B cell (primary cell): ENCODE data around the gene FSD1. TPM values are rescaled to one million over a fixed set of nuclear protein-coding genes. Genes with fewer than 3 reads are reported as not detected.
"Not testable (repeated sequence)": the region's sequence is repeated elsewhere in the genome, so short reads cannot be mapped to it uniquely, and the experiment has no call there.

ENCODE experiments used
- ATAC-seq: fragments of 200-7000 bp; cut with Tn5 transposase; one replicate; pipeline ENCODE4 v1.10.0; 2021; ENCODE audit warnings: low read depth, mild to moderate bottlenecking, moderate number of reproducible peaks, moderate library complexity
- CTCF ChIA-PET: fragments of 350-600 bp; sonication (Branson Sonifier 250); formaldehyde crosslinking; loops from one replicate; lab custom pipeline; 2021; ENCODE audit warnings: antibody characterized with exemption, inconsistent platforms; lab: Charles Lee
- POLR2A ChIA-PET: fragments of 350-600 bp; sonication (Branson Sonifier 250); formaldehyde crosslinking; loops from one replicate; lab custom pipeline; 2021; ENCODE audit warnings: antibody characterized with exemption; lab: Charles Lee
- DNase-seq: peaks from one replicate; pipeline ENCODE4 v3.0.0; 2013
- H2AFZ ChIP-seq: 2 replicates; pipeline ENCODE4 v1.6.1; 2012; ENCODE audit warnings: mild to moderate bottlenecking, low read depth, low read length; ENCODE audit not compliant: insufficient read depth, poor library complexity, severe bottlenecking
- H3K27ac ChIP-seq, 2 donors: 1 replicate in 1 of 2; 2 replicates in 1 of 2; pipeline ENCODE4 v1.5.1; 2012 to 2013; ENCODE audit warnings: low read length in 2 of 2, mild to moderate bottlenecking in 2 of 2, moderate library complexity in 1 of 2
- H3K27me3 ChIP-seq, 4 experiments: fragments of 200-600 bp in 1 of 4; sonication (generic) in 1 of 4; replicated peaks in 1 of 4; 1 replicate in 2 of 4; 2 replicates in 2 of 4; pipeline versions ENCODE4 v1.6.1 to v1.7.0; 2013 to 2016; ENCODE audit warnings: low read length in 3 of 4, mild to moderate bottlenecking in 2 of 4, mixed read lengths in 1 of 4, moderate library complexity in 1 of 4; ENCODE audit not compliant: insufficient read depth in 4 of 4, control insufficient read depth in 3 of 4; ENCODE audit errors: control extremely low read depth in 1 of 4
- H3K36me3 ChIP-seq, 2 experiments: replicated peaks in 1 of 2; 1 replicate in 1 of 2; 2 replicates in 1 of 2; pipeline versions ENCODE4 v1.6.1 to v1.7.1; 2013; ENCODE audit warnings: low read length in 1 of 2; ENCODE audit not compliant: insufficient read depth in 2 of 2, control insufficient read depth in 1 of 2; ENCODE audit errors: control extremely low read depth in 1 of 2, extremely low read depth in 1 of 2
- H3K4me1 ChIP-seq, 2 donors: fragments of 200-600 bp in 1 of 2; sonication (generic) in 1 of 2; 1 replicate in 1 of 2; 2 replicates in 1 of 2; pipeline versions ENCODE4 v1.5.1 to v1.6.1; 2013 to 2017; ENCODE audit warnings: low read length in 2 of 2; ENCODE audit not compliant: control insufficient read depth in 2 of 2, insufficient read depth in 2 of 2
- H3K4me2 ChIP-seq: replicated peaks from 2 replicates; pipeline ENCODE3; 2012; ENCODE audit warnings: mild to moderate bottlenecking, low read depth, low read length; ENCODE audit not compliant: poor library complexity, severe bottlenecking
- H3K4me3 ChIP-seq, 5 experiments: fragments of 200-600 bp in 1 of 5; sonication (generic) in 1 of 5; 1 replicate in 3 of 5; 2 replicates in 2 of 5; pipeline versions ENCODE4 v1.5.1 to v1.7.0; 2011 to 2016; ENCODE audit warnings: low read length in 4 of 5, mild to moderate bottlenecking in 4 of 5, low read depth in 2 of 5, control low read depth in 1 of 5, moderate library complexity in 1 of 5; ENCODE audit not compliant: insufficient read depth in 1 of 5; ENCODE audit errors: control extremely low read depth in 1 of 5, extremely low read depth in 1 of 5
- H3K79me2 ChIP-seq: fragments of 200-600 bp; sonication (generic); one replicate; pipeline ENCODE4 v1.6.0; 2016; ENCODE audit warnings: low read length; ENCODE audit not compliant: control insufficient read depth, insufficient read depth
- H3K9ac ChIP-seq: fragments of 200-600 bp; sonication (generic); 2 replicates; pipeline ENCODE4 v1.6.1; 2017; ENCODE audit warnings: mild to moderate bottlenecking, low read length, moderate library complexity
- H3K9me3 ChIP-seq, 3 donors: one replicate each; pipeline versions ENCODE4 v1.6.1 to v1.7.1; 2013; ENCODE audit warnings: low read length in 2 of 3; ENCODE audit not compliant: control insufficient read depth in 2 of 3, insufficient read depth in 1 of 3; ENCODE audit errors: control extremely low read depth in 1 of 3
- H4K20me1 ChIP-seq: 2 replicates; pipeline ENCODE4 v1.6.0; 2012; ENCODE audit warnings: mild to moderate bottlenecking, low read length; ENCODE audit not compliant: insufficient read depth, control insufficient read depth, poor library complexity, severe bottlenecking
- H3K27ac Mint-ChIP-seq: one replicate; pipeline ENCODE4 v1.8.0; 2021; ENCODE audit warnings: mixed read lengths
- H3K27me3 Mint-ChIP-seq: one replicate; pipeline ENCODE4 v1.8.0; 2021; ENCODE audit warnings: mixed read lengths
- H3K4me1 Mint-ChIP-seq: one replicate; pipeline ENCODE4 v1.8.0; 2021; ENCODE audit warnings: mixed read lengths
- H3K4me3 Mint-ChIP-seq: one replicate; pipeline ENCODE4 v1.8.0; 2021; ENCODE audit warnings: mixed read lengths
- H3K9me3 Mint-ChIP-seq: one replicate; pipeline ENCODE4 v1.8.0; 2022; ENCODE audit warnings: mixed read lengths; ENCODE audit not compliant: insufficient read depth
- CTCF ChIP-seq: fragments of 200-600 bp; IDR thresholded peaks from one replicate; pipeline ENCODE4 v1.8.0; 2022; ENCODE audit warnings: antibody characterized with exemption, mild to moderate bottlenecking
- EZH2 ChIP-seq: IDR thresholded peaks from 2 replicates; pipeline ENCODE4 v1.6.1; 2012; ENCODE audit warnings: borderline replicate concordance, low read depth, mild to moderate bottlenecking, moderate library complexity, low read length; ENCODE audit not compliant: insufficient read depth, poor library complexity, severe bottlenecking
- WGBS: methylation state at CpG from one replicate; pipeline ENCODE4 v1.1.5; 2013; ENCODE audit warnings: missing lambda C conversion rate; ENCODE audit not compliant: insufficient coverage; 5-methylcytosine and 5-hydroxymethylcytosine counted together
- intact Hi-C: fragments of 100-400 bp; cut with micrococcal nuclease; formaldehyde crosslinking; loops from one replicate; pipeline ENCODE4 v1.10.0; 2022
- polyA plus RNA-seq: library from polyadenylated mRNA; depleted of rRNA; stranded (reverse); fragments of >200 nt; gene quantifications from 2 replicates; pipeline ENCODE4 v1.2.3, GENCODE V29; 2012
- total RNA-seq, 2 donors: library from RNA; stranded (reverse); fragments of 120-200 nt in 1 of 2; gene quantifications; 1 replicate in 1 of 2; 2 replicates in 1 of 2; pipeline versions ENCODE4 v1.2.3 to v1.2.4, GENCODE V29; 2013 to 2022

The FSD1 gene
- total and polyA plus RNA-seq, 2 donors (not counting 1 experiment from before 2014, with no cell fraction given): 2.7 to 2.8 TPM

- Histone ChIP-seq H3K79me2 (no peaks in the 10 kb centered on the region), H3K9ac (no peak overlapping the region), H3K27me3 (no peaks in the 10 kb centered on the region), H3K27ac (no peak overlapping the region), H3K4me1 (peaks cover 0 to 11% of the 10 kb centered on the region in 2 donors), H3K36me3 (peaks cover 0 to 46% of the 10 kb centered on the region in 2 experiments), H2AFZ (no peak overlapping the region), H3K4me2 (no peak overlapping the region), H3K9me3 (peaks cover 0 to 6% (median 0%) of the 10 kb centered on the region in 3 donors), H3K4me3 (no peak overlapping the region), H4K20me1 (peaks cover 9% of the 10 kb centered on the region)
- Mint-ChIP-seq H3K4me1 (peaks cover 12% of the 10 kb centered on the region), H3K27me3 (no peaks in the 10 kb centered on the region), H3K9me3 (no peaks in the 10 kb centered on the region), H3K27ac (no peak overlapping the region), H3K4me3 (no peak overlapping the region)
- ATAC-seq: no peak
- ChIA-PET CTCF (interaction anchor here (0.9 to 8.1 kb wide), 4 partner anchors 8 to 256 kb away, joined by 3 to 89 read pairs (median 20); no protein-coding TSS in a partner anchor), POLR2A (no interaction called here)
- no peak for TF ChIP-seq CTCF
- TF ChIP-seq EZH2: no peak
- WGBS: 89% methylated on average over 9 of the region's 13 CpGs
- no peak for DNase-seq
- intact Hi-C loops: no loop called here
These were observed 35.5 kb upstream of the FSD1 start for GRCh38 chr19:4268816-4269430.

DNA sequence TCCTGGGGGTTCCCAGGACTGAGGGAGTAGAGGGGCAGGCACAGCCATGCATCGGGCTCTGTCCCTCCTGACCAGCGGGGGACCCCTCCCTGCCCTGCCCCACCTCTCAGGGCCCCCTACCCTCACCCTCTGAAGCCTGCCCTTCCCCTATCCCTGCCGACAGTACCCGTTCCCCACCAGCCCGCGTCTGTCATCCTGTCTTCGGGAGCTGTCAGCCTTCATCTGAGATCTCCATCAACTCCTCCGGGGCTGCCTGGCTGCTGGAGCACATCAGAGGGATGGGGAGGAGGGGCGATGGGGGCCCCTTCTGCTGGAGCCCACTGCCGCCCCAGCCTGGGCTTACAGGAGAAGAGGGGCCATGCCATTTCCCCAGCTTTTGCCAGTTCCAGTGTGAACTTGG, 31.5 kb upstream of the FSD1 start:
- no peak overlapping the region for H3K4me3 Mint-ChIP-seq
- no peak for TF ChIP-seq EZH2
- no peak for TF ChIP-seq CTCF

GRCh38 chr19:4274321-4274686, 30.1 kb upstream of the FSD1 start:
- intact Hi-C loops, H3K4me1 Mint-ChIP-seq, H3K9me3 Mint-ChIP-seq, DNase-seq, H3K4me1 ChIP-seq, H4K20me1 ChIP-seq, H3K4me2 ChIP-seq, H3K27me3 Mint-ChIP-seq, H3K27me3 ChIP-seq, H2AFZ ChIP-seq, H3K9me3 ChIP-seq, H3K9ac ChIP-seq, H3K79me2 ChIP-seq, ATAC-seq, H3K4me3 Mint-ChIP-seq, H3K27ac ChIP-seq, H3K4me3 ChIP-seq, H3K27ac Mint-ChIP-seq: not testable (repeated sequence)
- CTCF ChIA-PET: interaction anchor here (0.7 kb wide), 2 partner anchors 444 to 512 kb away, joined by 3 to 4 read pairs; no protein-coding TSS in a partner anchor
- 90% methylated on average over 6 of the region's 6 CpGs for WGBS
- H3K36me3 ChIP-seq: peaks cover 0 to 10% of the 10 kb centered on the region in 2 experiments
- POLR2A ChIA-PET: interaction anchor here (0.6 kb wide), 1 partner anchor 39 kb away, joined by 6 read pairs; no protein-coding TSS in a partner anchor

More for the DNA sequence above, 31.5 kb upstream of the FSD1 start:
- H3K27me3 ChIP-seq: peaks cover 0 to 2% (median 0%) of the 10 kb centered on the region in 4 experiments
- ATAC-seq (no peak), DNase-seq (peak; percentile 17)
- intact Hi-C loops: no loop called here
- Mint-ChIP-seq H3K9me3 (no peaks in the 10 kb centered on the region), H3K4me1 (no peaks in the 10 kb centered on the region), H3K27ac (no peak overlapping the region), H3K27me3 (no peaks in the 10 kb centered on the region)
- no peak overlapping the region for H3K4me3 ChIP-seq
- H3K4me2 ChIP-seq: no peak overlapping the region
- CTCF ChIA-PET: interaction anchor here (0.6 to 8.1 kb wide), 2 partner anchors 252 to 788 kb away, joined by 3 to 89 read pairs; no protein-coding TSS in a partner anchor
- no peaks in the 10 kb centered on the region for H3K79me2 ChIP-seq
- WGBS: 100% methylated on average over 2 of the region's 10 CpGs
- peaks cover 0 to 24% of the 10 kb centered on the region in 2 experiments for H3K36me3 ChIP-seq
- no peak overlapping the region for H3K9ac ChIP-seq
- no peak overlapping the region for H2AFZ ChIP-seq
- H3K27ac ChIP-seq: no peak overlapping the region
- no peaks in the 10 kb centered on the region for H3K4me1 ChIP-seq
- no peaks in the 10 kb centered on the region for H4K20me1 ChIP-seq
- H3K9me3 ChIP-seq: peaks cover 0 to 6% (median 0%) of the 10 kb centered on the region in 3 donors
- POLR2A ChIA-PET: no interaction called here
